Testis (tissue), 3 donors: ENCODE results near the gene CACNA1D. TPM values are rescaled to one million over a fixed set of nuclear protein-coding genes. Genes with fewer than 3 reads are reported as not detected.

Experiments used
- DNase-seq: peaks from one replicate; pipeline ENCODE4 v3.0.0-alpha.2; 2019
- H3K27ac ChIP-seq, 2 donors: fragments of 200-600 bp; sonication (generic); one replicate each; pipeline ENCODE4 v1.5.1; 2019
- H3K27me3 ChIP-seq: fragments of 200-600 bp; sonication (generic); one replicate; pipeline ENCODE4 v1.5.1; 2019
- H3K36me3 ChIP-seq: fragments of 200-600 bp; sonication (generic); one replicate; pipeline ENCODE4 v1.5.1; 2017; ENCODE audit warnings: low read depth; ENCODE audit errors: missing control alignments
- H3K4me1 ChIP-seq: fragments of 200-600 bp; sonication (generic); one replicate; pipeline ENCODE4 v1.5.1; 2019
- H3K4me3 ChIP-seq, 2 donors: fragments of 200-600 bp; sonication (generic); one replicate each; pipeline ENCODE4 v1.5.1; 2017 to 2019
- H3K9me3 ChIP-seq: fragments of 200-600 bp; sonication (generic); one replicate; pipeline ENCODE4 v1.5.1; 2017
- CTCF ChIP-seq, 3 experiments: fragments of 450-650 bp in 2 of 3; fragments of 200-600 bp in 1 of 3; sonication (generic) in 1 of 3; IDR thresholded peaks; one replicate each; pipeline ENCODE4 v1.5.1; 2016 to 2019; ENCODE audit warnings: antibody characterized with exemption in 3 of 3, mild to moderate bottlenecking in 2 of 3, moderate library complexity in 1 of 3
- POLR2A ChIP-seq: fragments of 450-650 bp; IDR thresholded peaks from one replicate; pipeline ENCODE4 v1.6.1; 2017; ENCODE audit warnings: antibody characterized with exemption, mild to moderate bottlenecking, moderate library complexity
- WGBS, 2 donors: methylation state at CpG; one replicate each; pipeline ENCODE4 v1.1.5; 2018; 5-methylcytosine and 5-hydroxymethylcytosine counted together
- intact Hi-C: fragments of 100-400 bp; cut with DNase I; formaldehyde crosslinking; loops from one replicate; pipeline ENCODE4 v1.15.1; 2023; ENCODE audit warnings: low total_unique reads
- polyA plus RNA-seq: library from polyadenylated mRNA; stranded (reverse); fragments of 350-450 nt; fragmentation: Illumina TruSeq; extraction: RNeasy Lipid Tissue Mini Kit (QIAGEN cat#74804); gene quantifications from one replicate; pipeline ENCODE4 v1.2.3, GENCODE V29; 2014; ENCODE audit warnings: low read depth, low replicate concordance; ENCODE audit not compliant: insufficient read depth
- total RNA-seq, 2 donors: library from RNA; depleted of rRNA; stranded (reverse); fragments of >200 nt; gene quantifications; one replicate each; pipeline ENCODE4 v1.2.3, GENCODE V29; 2016

Gene CACNA1D
- total and polyA plus RNA-seq, 3 donors from 2014 or later: 8.0 to 39.0 (median 37.6) TPM

DNA sequence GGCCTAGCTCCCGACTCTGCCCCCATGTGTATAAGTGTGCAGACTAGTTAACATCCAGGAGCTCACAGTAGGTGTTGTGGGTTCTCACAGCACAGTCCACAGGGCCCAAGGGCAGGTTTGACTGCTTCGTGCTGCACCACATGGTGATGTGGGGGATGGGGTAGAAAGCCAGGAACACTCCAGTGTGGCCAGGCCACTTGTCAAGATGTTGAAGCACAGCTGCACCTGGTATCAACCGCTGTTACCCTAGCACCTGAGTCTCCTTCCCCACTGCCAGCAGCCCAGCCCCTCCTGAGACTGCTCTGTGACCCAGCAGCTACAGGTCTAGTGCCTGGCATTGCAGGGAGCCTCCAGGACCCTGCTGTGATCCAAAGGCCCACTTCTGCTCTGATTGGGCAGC lies 298.5 kb downstream of the CACNA1D start:
- H3K36me3 ChIP-seq: no peaks in the 10 kb centered on the region
- H3K4me1 ChIP-seq: no peaks in the 10 kb centered on the region
- intact Hi-C loops: no loop called here
- no peak for TF ChIP-seq CTCF (IDR thresholded peaks at IDR 0.05)
- no peak for TF ChIP-seq POLR2A
- H3K9me3 ChIP-seq: no peaks in the 10 kb centered on the region
- no peak for DNase-seq
- no peaks in the 10 kb centered on the region for H3K27me3 ChIP-seq
- H3K4me3 ChIP-seq: no peak overlapping the region
- WGBS, 2 donors: 90 to 100% methylated on average over 1 to 3 of the region's 3 CpGs
- H3K27ac ChIP-seq: no peak overlapping the region

- Histone ChIP-seq H3K27ac (no peak overlapping the region), H3K4me3 (no peak overlapping the region), H3K9me3 (no peaks in the 10 kb centered on the region), H3K36me3 (no peaks in the 10 kb centered on the region), H3K27me3 (no peaks in the 10 kb centered on the region), H3K4me1 (no peaks in the 10 kb centered on the region)
- 76 to 78% methylated on average over 3 of the region's 3 CpGs for WGBS, 2 donors
- DNase-seq: no peak
- intact Hi-C loops: no loop called here
- no peak for TF ChIP-seq CTCF (IDR thresholded peaks at IDR 0.05)
- TF ChIP-seq POLR2A: no peak
Observed at GRCh38 chr3:53794597-53794996, 300.2 kb downstream of the CACNA1D start.

GRCh38 chr3:53795176-53795575 lies 300.8 kb downstream of the CACNA1D start:
- intact Hi-C loops: no loop called here
- WGBS, 2 donors: 59 to 66% methylated on average over 3 of the region's 3 CpGs
- Histone ChIP-seq H3K4me3 (no peak overlapping the region), H3K36me3 (no peaks in the 10 kb centered on the region), H3K27ac (no peak overlapping the region), H3K9me3 (no peaks in the 10 kb centered on the region), H3K27me3 (no peaks in the 10 kb centered on the region), H3K4me1 (no peaks in the 10 kb centered on the region)
- no peak for DNase-seq
- TF ChIP-seq POLR2A (no peak), CTCF (IDR thresholded peaks at IDR 0.05) (no peak)

DNA sequence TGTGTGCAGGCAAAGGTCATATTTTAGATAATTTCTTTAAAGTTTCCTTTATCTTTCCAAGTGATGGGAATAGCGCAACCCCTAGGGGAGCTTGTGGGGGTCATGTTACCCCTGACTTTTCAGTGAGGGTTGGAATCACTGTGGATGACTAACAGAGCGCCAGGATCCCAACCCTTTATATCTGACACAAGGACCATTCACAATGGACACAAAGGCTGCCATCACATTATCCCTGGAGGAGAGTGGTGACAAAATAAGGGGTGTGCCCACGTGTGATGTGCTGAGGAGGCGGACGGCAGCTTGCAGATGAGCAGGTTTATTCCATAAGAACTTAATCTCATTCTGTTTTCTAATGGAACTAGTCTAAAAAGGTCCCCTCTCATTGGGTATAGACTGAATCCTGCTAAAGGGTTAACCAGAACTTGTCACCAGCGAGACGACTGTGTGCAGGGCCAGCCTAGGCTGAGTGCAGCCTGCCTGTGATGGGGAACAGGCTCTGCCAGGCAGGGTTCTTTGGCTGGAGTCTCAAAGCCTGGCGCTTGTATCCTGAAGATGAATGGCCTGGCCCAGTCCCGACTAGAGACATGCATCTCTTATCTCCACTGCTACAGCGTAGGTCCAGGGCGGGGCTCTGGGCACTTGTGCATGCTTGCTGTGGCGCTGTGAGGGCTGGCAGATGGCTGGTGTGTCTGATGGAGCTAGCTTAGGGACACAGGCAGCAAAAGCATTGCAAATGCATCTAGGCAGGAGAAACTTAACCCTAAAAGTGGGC lies 301.6 kb downstream of the CACNA1D start:
- no peaks in the 10 kb centered on the region for H3K27me3 ChIP-seq
- TF ChIP-seq CTCF (IDR thresholded peaks at IDR 0.05) (no peak), POLR2A (no peak)
- no peaks in the 10 kb centered on the region for H3K4me1 ChIP-seq
- intact Hi-C loops: no loop called here
- WGBS, 2 donors: 68 to 72% methylated on average over 10 to 12 of the region's 12 CpGs
- H3K9me3 ChIP-seq: no peaks in the 10 kb centered on the region
- H3K27ac ChIP-seq: no peak overlapping the region
- H3K4me3 ChIP-seq: no peak overlapping the region
- H3K36me3 ChIP-seq: no peaks in the 10 kb centered on the region
- peak; percentile 21 for DNase-seq

- intact Hi-C loops: no loop called here
- 80 to 85% methylated on average over 8 of the region's 8 CpGs for WGBS, 2 donors
Observed at GRCh38 chr3:53798144-53798543, 303.7 kb downstream of the CACNA1D start.

More at GRCh38 chr3:53798144-53798543, 303.7 kb downstream of the CACNA1D start:
- Histone ChIP-seq H3K27me3 (no peaks in the 10 kb centered on the region), H3K36me3 (no peaks in the 10 kb centered on the region), H3K4me3 (no peak overlapping the region), H3K27ac (no peak overlapping the region), H3K9me3 (no peaks in the 10 kb centered on the region), H3K4me1 (no peaks in the 10 kb centered on the region)
- TF ChIP-seq CTCF (IDR thresholded peaks at IDR 0.05): no peak
- no peak for TF ChIP-seq POLR2A
- no peak for DNase-seq
